Measurements from ENCODE around the gene DPP3.

DNA sequence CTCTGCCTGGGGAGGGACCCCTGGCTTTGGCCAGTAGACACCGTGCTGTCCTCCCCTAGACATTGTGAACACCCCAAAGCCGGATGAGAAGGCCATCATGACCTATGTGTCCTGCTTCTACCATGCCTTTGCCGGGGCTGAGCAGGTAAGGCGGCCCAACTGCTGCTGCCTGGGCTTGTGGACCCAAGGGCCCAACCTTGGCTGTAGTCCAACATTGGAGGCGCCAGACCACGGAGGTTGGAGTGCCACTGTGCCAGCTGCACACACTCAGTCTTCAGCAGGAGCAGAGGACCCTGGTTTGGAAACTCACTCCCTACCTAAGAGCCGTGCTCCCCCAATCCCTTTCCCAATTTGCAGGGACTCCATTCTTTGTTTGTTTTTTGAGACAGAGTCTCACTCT is 75.9 kb downstream of the DPP3 start:
- no peak for TF ChIP-seq POLR2AphosphoS5 (IDR thresholded peaks at IDR 0.05; ENCODE audit: borderline replicate concordance, low read depth, low read length)
- TF ChIP-seq EZH2 (IDR thresholded peaks at IDR 0.05), result no peak
- TF ChIP-seq FOXP2 (optimal IDR thresholded peaks at IDR 0.05; ENCODE audit: control extremely low read depth, extremely low read length, insufficient read depth), result no peak

Measured in SK-N-MC (cell line).